Globus pallidus (tissue), 1 donor: Measurements from ENCODE around the gene ZNF786.
"Not testable (repeated sequence)": the region's sequence is repeated elsewhere in the genome, so short reads cannot be mapped to it uniquely, and the experiment has no call there.

Source experiments
- DNase-seq: peaks from one replicate; pipeline ENCODE4 v3.0.0-alpha.2; 2015; ENCODE audit warnings: low spot score

The ZNF786 gene

GRCh38 chr7:149084407-149084806 is 6.1 kb downstream of the ZNF786 start:
- no peak for DNase-seq

DNA sequence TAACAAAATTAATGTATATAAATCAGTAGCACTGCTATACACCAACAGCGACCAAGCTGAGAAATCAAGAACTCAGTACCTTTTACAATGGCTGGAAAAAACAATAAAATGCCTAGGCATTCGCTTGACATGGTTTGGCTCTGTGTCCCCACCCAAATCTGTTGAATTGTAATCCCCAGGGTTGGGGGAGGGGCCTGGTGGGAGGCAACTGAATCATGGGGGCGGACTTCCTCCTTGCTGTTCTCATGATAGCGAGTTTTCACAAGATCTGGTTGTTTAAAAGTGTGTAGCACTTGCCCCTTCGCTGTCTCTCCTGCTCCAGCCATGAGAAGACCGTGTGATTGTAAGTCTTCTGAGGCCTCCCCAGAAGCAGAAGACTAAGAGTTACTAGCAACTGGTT is 8.6 kb downstream of the ZNF786 start:
- no peak for DNase-seq

GRCh38 chr7:149077594-149077993 is 12.9 kb downstream of the ZNF786 start:
- no peak for DNase-seq

GRCh38 chr7:149075286-149075685 is 15.2 kb downstream of the ZNF786 start:
- DNase-seq, result no peak

GRCh38 chr7:149074116-149074885 is 16.2 kb downstream of the ZNF786 start:
- no peak for DNase-seq

- DNase-seq, result no peak
These were observed 18.1 kb downstream of the ZNF786 start for GRCh38 chr7:149072438-149072775.

DNA sequence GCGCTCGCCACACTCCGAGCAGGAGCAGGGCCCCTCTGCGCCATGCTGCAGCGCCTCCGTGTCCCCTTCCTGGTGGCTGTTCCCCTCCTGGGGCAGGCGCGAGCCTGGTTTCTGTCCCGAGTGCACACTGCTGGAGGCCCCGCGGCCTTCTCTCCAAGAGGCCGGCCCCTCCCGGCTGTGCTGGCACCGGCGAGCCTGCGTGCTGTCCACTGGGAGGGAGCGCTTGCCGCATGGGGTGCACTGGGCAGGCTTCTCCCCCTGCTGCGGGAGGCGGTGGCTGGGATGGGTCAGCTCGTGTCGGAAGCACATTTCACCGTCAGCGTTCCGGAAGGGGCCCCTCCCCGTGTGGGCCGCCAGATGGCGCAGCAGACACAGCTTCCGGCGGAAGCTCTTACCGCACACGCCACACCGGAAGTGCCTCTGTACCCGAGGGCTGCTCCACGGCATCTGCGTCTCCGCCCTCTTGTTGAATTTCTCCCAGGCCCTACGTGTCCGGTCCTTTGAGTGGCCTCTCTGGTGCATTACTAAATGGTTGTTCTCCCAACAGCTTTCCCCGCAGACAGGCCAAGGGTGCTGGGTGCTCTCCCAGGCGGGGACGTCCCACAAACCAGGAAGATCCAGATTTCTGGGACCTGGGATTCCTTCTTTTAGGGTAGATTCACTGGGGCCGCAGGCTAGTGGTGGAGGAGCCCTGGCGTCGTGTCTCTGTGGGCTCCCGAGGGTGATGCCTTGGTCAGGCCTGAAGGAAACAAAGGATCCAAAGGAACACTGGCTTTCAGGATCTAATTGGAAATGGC is 18.7 kb downstream of the ZNF786 start:
- no peak for DNase-seq

GRCh38 chr7:149071182-149071635 is 19.3 kb downstream of the ZNF786 start:
- DNase-seq, result no peak

GRCh38 chr7:149070372-149071125 is 20.0 kb downstream of the ZNF786 start:
- no peak for DNase-seq

DNA sequence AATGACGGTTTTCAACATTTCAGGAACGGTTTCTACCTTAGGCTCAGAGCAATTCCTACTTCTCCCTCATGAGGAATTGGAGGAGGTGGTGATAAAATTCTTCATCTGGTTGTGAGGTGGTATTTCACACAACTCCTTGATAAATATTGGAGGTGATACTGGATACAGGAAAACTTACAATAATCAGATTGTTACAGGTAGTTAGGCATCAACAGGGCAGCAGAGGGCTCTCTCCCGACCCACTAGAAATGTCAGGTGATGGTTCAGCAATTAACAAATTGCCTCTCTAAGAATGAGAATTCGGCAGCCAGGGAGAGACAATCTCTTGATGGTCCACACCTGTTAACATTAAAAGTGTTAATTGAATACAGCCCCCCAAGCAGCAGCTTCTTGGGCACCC is 22.6 kb downstream of the ZNF786 start:
- no peak for DNase-seq

GRCh38 chr7:149063476-149063875 is 27.0 kb downstream of the ZNF786 start:
- no peak for DNase-seq

- not testable (repeated sequence) for DNase-seq
These were observed 28.2 kb downstream of the ZNF786 start for GRCh38 chr7:149062217-149062899.

GRCh38 chr7:149060156-149060555 is 30.4 kb downstream of the ZNF786 start:
- DNase-seq, result no peak

- DNase-seq, result no peak
These were observed 36.6 kb downstream of the ZNF786 start for GRCh38 chr7:149053885-149054284.

DNA sequence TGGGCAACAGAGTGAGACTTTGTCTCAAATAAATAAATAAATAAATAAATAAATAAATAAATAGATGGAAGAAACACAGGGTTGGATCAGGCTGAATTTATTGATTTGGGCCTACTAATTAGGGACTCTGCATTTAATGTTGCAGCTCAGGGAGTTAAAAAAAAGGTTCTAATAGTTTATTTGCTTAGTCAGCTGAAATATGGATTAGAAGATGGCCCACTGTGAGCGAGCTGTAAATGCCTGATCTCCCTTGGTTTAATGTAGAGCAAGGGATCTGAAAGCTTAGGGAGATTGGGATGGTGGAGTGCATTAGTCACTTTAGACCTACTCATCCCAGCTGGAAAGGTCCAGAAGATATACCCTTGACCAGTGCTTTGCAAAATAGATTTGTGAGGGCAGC is 37.1 kb downstream of the ZNF786 start:
- no peak for DNase-seq

DNA sequence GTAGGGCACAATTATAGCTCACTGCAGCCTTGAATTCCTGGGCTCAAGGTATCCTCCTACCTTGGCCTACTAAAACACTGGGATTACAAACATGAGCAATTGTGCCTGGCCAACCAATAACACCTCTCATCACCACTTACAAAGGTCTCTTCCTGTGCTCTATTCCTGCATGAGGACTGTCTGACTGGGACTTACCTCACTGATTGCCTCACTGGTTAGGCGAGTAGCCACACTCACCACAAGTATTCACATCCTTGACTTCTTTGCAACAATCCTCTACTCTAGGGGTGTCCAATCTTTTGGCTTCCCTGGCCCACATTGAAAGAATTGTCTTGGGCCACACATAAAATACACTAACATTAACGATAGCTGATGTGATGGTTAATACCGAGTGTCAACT is 39.6 kb downstream of the ZNF786 start:
- no peak for DNase-seq

- DNase-seq, result no peak
These were observed 41.7 kb downstream of the ZNF786 start for GRCh38 chr7:149048805-149049204.

- no peak for DNase-seq
These were observed 44.1 kb downstream of the ZNF786 start for GRCh38 chr7:149046416-149046815.

- DNase-seq, result no peak
These were observed 46.6 kb downstream of the ZNF786 start for GRCh38 chr7:149043936-149044335.

DNA sequence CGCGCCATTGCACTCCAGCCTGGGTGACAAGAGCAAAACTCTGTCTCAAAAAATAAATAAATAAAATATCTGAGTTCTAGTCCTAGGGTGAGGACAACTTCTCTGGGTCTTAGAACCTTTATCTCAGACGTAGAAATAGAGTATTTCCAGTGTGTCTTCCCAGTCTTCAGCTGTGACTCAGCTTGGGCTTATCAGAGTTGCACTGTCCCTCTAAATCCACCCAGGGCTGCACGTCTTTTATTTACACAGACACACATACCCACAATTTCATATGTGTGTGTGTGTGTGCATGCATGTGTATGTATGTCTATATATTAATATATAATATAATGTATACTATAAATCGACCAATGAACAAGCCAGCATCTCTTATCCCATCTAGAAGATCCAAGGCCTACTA is 49.2 kb downstream of the ZNF786 start:
- no peak for DNase-seq

DNA sequence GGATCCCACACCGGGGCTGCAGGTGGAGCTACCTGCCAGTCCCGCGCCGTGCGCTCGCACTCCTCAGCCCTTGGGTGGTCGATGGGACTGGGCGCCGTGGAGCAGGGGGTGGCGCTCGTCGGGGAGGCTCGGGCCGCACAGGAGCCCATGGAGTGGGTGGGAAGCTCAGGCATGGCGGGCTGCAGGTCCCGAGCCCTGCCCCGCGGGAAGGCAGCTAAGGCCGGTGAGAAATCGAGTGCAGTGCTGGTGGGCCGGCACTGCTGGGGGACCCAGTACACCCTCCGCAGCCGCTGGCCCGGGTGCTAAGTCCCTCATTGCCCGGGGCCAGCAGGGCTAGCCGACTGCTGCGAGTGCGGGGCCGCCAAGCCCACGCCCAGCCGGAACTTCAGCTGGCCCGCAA is 51.9 kb downstream of the ZNF786 start:
- DNase-seq, result not testable (repeated sequence)

DNA sequence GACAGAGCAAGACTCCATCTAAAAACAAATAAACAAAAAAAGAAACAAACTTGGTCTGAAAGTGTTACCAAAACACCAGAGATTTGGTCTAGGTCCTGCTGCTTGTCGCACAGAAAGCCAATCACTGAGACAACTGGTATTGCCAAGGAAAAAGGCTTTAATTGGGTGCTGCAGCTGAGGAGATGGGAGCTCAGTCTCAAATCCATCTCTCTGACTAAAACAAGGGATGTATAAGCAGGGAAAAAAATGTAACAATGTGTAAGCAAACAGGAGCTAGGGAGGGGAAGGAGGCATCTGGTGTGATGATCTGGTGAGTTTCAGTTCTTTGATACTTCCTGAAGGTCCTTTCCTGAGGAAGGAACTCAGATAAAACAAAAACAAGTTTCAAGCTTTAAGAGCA is 53.8 kb downstream of the ZNF786 start:
- DNase-seq, result no peak
